Inflammatory macrophage treated with lipopolysaccharide for 1 hour (primary cell): ENCODE measurements around the gene LHX4.

Experiments
- DNase-seq, 2 donors: peaks; one replicate each; pipeline ENCODE4 v3.0.0-alpha.2; 2020 to 2022

Gene LHX4

GRCh38 chr1:180260541-180260940 lies 30.5 kb downstream of the LHX4 start:
- DNase-seq, result no peak

DNA sequence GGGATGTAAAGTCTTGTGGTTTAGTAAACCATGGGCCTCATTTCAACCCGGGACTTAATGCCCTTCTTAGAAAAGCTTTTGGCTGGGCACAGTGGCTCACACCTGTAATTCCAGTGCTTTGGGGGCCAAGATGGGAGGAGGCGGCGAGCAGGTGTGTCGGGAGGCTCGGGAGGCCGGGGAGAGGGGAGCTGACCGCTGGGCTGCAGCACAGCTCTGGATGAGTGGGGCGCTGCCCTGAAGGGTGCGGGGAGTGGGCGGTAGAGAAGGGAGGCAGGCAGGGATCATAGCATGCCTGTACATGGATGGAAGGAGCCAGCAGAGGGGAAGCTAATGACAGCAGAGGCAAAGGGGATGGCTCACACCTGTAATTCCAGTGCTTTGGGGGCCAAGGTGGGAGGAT lies 31.0 kb downstream of the LHX4 start:
- no peak for DNase-seq

GRCh38 chr1:180261524-180262155 lies 31.6 kb downstream of the LHX4 start:
- DNase-seq, result no peak

DNA sequence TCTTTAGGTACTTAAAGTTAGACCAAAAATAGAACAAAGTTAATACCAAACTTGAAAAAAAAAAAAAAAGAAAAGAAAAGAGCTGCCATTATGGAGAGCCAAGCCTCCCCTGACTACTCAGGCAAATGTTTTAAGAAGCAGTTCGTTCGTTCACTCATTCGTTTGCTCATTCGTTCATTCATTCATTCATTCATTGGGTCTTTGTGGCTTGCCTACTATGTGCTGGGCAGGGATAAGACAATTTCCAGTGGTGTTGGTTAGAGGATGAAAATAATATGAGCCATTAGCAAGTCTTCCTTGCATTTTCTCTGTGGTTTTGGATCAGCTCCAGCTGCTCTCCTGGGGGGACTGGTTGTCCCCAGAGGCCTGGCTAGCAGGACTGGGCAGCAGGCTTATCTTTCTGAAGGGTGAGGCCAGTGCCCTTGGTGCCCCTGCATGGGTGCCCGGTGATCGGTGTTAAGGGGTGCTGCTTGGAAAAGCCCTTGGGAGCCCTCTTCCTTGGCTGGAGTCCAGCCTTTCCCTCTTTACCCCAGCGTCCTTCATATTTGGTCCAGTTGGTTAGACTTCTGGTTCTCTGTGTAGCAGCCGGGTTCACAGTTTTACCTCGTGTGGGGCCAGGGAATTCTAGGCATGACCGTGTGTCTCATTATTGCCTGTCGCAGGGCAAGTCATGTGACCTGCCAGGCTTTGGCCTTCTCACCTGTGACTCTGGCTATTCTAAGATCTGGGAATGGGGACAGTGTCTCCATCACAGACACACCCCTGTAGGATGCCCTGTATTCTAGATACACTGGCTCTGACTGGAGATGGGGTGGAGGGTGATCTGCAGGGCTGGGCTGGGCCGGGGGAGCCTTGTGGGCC lies 32.8 kb downstream of the LHX4 start:
- no peak for DNase-seq

- no peak for DNase-seq
These were observed 34.5 kb downstream of the LHX4 start for GRCh38 chr1:180264595-180264994.

- no peak for DNase-seq
These were observed 35.1 kb downstream of the LHX4 start for GRCh38 chr1:180265201-180265600.

- DNase-seq, result no peak
These were observed 35.8 kb downstream of the LHX4 start for GRCh38 chr1:180265871-180266270.

DNA sequence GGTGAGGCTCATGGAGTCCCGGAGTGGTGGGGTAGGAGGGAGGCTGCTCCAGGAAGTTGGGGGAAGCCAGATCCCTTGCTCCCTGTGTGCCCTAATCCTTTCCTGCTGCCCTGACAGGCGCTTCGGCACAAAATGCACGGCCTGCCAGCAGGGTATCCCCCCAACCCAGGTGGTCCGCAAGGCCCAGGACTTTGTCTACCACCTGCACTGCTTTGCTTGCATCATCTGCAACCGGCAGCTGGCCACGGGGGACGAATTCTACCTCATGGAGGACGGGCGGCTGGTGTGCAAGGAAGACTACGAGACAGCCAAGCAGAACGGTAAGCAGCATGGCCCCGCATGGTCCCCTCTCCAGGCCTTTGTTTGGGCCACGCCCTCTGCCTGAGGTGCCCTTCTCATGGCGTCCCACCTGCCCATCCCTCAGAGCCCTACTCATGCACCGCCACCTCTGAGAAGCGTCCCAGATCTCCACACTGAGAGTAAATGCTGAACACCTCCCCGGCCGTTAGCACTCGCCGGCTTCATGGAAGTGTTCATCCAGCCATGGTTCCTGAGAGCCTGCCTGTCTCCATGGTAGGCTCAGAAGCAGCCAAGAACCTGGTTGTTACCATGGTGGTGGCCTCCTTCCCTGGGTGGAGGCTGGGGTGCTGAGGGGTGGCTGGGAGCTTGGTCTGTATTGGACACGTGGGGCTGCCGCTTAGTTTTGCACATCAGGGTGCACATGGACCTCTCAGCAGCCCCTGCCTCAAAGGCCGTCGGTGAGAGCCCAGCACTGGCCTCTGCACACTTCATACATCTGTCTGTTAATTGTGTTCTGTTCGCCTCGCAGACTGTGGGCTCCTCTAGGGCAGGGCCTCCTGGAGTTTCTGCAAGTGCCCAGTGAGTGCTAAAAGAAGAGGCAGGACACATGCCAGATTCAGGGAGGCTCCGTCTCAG lies 36.5 kb downstream of the LHX4 start:
- DNase-seq, result no peak

- no peak for DNase-seq
These were observed 37.1 kb downstream of the LHX4 start for GRCh38 chr1:180267211-180267561.

GRCh38 chr1:180267761-180268555 lies 37.9 kb downstream of the LHX4 start:
- no peak for DNase-seq

DNA sequence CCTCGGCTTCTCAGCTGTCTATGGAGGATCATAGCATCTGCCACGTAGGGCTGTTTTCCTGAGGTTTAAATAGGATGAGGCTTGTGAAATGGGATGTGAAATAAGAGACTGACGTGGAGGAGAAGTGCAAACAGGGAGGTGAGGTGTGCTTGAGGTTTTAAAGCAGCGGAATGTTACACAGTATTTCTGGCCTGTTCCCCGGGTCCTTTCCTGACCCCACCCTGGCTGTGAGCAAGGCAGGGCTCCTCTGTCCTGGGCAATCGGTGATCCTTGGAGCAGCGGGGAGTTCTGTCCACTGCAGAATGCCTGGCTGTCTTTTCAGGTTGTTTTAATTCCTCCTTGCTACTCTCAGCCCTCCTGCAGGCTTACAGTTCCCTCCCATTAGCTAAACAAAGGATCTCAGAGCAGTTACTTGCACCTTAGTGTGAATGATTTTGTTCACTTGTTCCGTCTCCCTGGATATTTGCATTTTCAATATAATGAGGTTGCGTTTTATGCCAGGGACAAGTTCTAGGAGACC lies 38.6 kb downstream of the LHX4 start:
- DNase-seq, result no peak

GRCh38 chr1:180269645-180270529 lies 39.8 kb downstream of the LHX4 start:
- DNase-seq, result peak; percentile 26 to 38

DNA sequence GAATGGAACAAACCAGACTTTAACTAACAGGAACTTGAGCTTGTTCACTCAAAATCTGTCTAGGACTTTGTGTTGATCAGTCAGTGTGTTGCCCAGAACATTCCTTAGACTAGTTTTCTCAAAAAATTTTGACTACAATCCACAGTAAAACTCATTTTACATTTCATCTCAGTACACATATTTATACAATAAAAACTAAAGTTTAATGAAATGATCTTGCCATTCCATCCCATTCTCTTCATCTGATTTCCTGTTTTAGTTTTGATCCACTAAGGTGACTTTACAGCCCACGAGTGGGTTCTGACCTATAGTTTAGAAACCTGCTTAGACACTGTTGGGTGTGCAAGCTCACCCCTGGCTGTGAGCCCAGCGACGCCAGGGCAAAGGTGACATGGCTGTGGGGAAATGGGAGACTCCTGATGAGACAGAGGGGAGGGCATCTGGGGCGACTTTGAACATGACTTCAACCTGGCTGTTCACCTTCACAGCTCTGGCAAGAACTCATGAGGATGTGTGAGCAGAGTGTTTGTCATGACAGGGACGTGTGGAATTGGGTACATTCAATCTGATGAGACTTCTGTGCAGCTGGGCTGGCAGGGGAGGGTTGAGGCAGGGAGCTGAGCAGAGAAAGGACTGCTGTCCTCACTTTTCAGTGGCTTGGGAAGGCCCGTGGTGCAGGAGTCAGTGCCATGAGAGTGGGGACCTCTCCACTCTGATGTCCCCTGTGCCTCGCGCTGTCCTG lies 40.6 kb downstream of the LHX4 start:
- no peak for DNase-seq

DNA sequence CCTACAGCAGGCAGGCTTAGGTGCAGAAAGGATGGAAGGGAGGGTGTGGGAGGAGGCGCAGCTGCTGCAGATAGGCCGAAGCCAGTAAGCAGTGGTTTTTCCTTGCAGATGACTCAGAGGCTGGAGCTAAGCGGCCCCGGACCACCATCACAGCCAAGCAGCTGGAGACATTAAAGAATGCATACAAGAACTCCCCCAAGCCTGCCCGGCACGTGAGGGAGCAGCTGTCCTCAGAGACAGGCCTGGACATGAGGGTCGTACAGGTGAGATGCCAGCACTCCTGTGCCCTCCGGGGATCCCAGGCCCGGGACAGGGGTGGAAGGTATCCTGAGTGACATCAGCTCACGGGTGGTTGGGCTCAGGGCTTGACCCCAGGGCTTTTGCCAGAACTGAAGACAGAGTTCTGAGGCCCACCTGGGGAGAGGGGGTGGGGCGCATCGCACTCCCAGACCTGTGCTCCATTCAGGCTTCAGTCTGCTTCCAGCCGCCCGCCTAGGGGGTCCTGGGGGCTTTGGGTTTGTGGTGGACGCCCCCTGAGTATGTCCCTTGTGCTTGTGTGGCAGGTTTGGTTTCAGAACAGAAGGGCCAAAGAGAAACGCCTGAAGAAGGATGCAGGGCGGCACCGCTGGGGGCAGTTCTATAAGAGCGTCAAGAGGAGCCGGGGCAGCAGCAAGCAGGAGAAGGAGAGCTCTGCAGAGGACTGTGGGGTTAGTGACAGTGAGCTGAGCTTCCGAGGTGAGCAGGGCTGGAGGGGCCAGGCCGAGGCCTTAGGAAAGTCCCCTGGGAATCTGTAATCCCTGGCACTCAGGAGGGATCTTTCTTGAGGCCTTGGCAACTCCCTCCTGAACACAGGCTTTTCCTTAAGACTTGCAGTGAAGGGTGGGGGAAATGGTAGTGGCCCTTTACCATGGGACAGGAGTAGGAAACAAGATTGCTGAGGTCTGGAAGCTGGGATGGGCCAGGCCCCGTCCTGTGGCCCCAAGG lies 41.5 kb downstream of the LHX4 start:
- DNase-seq, result no peak

GRCh38 chr1:180272395-180272794 lies 42.3 kb downstream of the LHX4 start:
- DNase-seq, result no peak

- DNase-seq, result no peak
These were observed 43.0 kb downstream of the LHX4 start for GRCh38 chr1:180273066-180273465.

DNA sequence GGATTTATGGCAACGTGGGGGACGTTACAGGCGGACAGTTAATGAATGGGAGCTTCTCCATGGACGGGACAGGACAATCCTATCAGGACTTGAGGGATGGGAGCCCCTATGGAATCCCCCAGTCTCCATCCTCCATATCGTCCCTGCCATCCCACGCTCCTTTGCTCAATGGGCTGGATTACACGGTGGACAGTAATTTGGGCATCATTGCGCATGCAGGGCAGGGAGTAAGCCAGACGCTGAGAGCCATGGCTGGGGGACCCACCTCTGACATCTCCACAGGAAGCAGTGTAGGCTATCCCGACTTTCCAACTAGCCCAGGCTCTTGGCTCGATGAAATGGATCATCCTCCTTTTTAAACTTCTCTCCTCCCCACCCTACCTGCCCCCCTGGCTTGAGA lies 44.2 kb downstream of the LHX4 start:
- DNase-seq, result no peak

GRCh38 chr1:180275726-180276125 lies 45.7 kb downstream of the LHX4 start:
- DNase-seq, result no peak

GRCh38 chr1:180277476-180278193 lies 47.6 kb downstream of the LHX4 start:
- DNase-seq, result no peak
